Stomach smooth muscle (tissue), 2 donors: ENCODE data around the gene BCAS1.
"Not testable (repeated sequence)": the region's sequence is repeated elsewhere in the genome, so short reads cannot be mapped to it uniquely, and the experiment has no call there.

Experiments
- H3K27ac ChIP-seq: one replicate; pipeline ENCODE4 v1.7.0; 2013; ENCODE audit warnings: mild to moderate bottlenecking, low read length, inconsistent platforms
- H3K27me3 ChIP-seq, 2 donors: one replicate each; pipeline ENCODE4 v1.7.0; 2013; ENCODE audit warnings: low read length in 2 of 2; ENCODE audit not compliant: insufficient read depth in 2 of 2, control insufficient read depth in 1 of 2
- H3K36me3 ChIP-seq, 2 donors: one replicate each; pipeline ENCODE4 v1.7.0; 2013; ENCODE audit warnings: low read length in 2 of 2; ENCODE audit not compliant: control insufficient read depth in 2 of 2, insufficient read depth in 2 of 2
- H3K4me1 ChIP-seq: one replicate; pipeline ENCODE4 v1.7.0; 2013; ENCODE audit warnings: low read length; ENCODE audit not compliant: control insufficient read depth, insufficient read depth
- H3K4me3 ChIP-seq, 2 donors: one replicate each; pipeline ENCODE4 v1.7.0; 2013; ENCODE audit warnings: low read length in 2 of 2
- H3K9ac ChIP-seq, 2 donors: one replicate each; pipeline ENCODE4 v1.7.0; 2013; ENCODE audit warnings: low read length in 2 of 2, mild to moderate bottlenecking in 1 of 2
- H3K9me3 ChIP-seq, 2 donors: one replicate each; pipeline ENCODE4 v1.7.0; 2013; ENCODE audit warnings: low read length in 2 of 2; ENCODE audit not compliant: control insufficient read depth in 2 of 2
- donor health status: healthy.
- donor health status: Pancreatic carcinoma.

BCAS1 gene

DNA sequence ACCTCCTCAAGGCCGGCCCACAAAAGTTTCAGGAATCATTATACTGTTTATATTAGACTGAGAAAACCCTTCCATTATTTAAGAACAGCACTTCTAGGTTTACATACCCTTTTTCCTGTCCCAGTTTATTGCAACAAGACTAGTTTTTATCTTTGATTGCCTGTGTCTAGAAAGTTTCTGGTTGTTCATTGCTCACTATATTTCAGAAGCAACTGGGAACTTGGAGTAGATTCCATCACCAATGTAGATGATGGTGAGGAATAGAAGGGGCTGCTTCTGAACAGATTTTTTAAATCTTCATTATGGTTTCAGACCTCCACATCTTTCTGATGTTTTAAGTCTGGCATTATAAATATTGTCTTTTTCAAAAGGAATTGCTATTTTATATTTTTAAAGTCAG, 93.0 kb downstream of the BCAS1 start:
- H3K4me1 ChIP-seq, result no peaks in the 10 kb centered on the region
- H3K27ac ChIP-seq, result no peak overlapping the region
- no peaks in the 10 kb centered on the region for H3K36me3 ChIP-seq
- no peak overlapping the region for H3K4me3 ChIP-seq
- H3K9ac ChIP-seq, result no peak overlapping the region
- no peaks in the 10 kb centered on the region for H3K9me3 ChIP-seq
- no peaks in the 10 kb centered on the region for H3K27me3 ChIP-seq

DNA sequence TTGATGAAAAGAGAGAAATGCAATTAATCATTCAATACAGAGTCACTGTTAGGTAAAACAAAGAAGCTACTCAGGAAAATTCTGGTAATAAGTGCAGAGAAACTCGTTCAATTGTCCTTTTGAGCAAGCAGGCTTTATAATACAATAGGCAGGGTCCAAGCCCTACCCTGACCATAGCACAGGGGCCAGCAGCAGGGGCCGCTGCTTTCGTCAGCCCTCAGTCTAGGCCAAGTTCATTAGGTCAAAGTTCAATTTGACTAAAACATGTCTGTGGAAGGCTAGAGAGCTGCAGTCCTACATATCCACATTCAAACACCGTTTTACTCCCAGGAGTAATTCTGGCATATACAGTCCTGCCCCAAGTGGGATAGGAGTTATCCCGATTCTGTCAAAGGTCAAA, 94.6 kb downstream of the BCAS1 start:
- H3K4me1 ChIP-seq, result no peaks in the 10 kb centered on the region
- no peak overlapping the region for H3K9ac ChIP-seq
- no peaks in the 10 kb centered on the region for H3K27me3 ChIP-seq
- peaks cover 0 to 7% of the 10 kb centered on the region in 2 donors for H3K9me3 ChIP-seq
- no peaks in the 10 kb centered on the region for H3K36me3 ChIP-seq
- no peak overlapping the region for H3K27ac ChIP-seq
- H3K4me3 ChIP-seq, result no peak overlapping the region

DNA sequence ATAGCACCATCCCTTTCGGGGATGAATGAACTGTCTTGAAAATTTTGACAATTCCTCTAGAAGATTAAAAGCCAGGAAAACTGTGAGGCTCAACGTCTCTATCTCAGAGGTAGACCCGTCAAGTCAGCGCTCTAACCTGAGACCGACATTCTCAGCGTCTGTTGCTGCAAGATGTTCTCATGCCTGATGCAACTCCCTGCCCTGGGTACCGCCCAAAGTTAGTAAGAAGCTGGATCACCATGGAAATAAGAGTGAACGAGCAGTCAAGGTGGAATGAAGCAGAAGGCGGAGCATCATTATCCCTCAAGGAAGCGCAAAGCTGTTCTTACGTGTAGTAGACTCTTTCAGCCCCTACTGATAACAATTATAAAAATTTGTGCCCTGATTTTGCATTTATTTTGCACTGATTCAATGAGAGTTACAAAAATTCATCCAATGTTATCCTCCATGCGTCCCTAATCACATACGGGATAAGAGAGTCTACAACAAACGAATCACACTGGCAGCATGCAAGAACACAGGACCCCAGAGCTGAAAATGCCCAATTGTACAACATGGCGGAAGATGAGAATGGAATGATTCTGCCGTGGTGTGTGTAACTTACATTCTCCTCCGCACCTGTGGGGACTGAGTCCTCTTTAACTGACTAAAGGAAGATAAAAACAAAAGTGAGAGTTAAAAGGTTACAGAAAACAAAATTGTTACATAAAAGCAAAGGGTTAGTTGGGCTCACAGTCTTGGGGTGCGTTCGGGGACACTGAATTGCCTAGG, 95.4 kb downstream of the BCAS1 start:
- no peak overlapping the region for H3K4me3 ChIP-seq

DNA sequence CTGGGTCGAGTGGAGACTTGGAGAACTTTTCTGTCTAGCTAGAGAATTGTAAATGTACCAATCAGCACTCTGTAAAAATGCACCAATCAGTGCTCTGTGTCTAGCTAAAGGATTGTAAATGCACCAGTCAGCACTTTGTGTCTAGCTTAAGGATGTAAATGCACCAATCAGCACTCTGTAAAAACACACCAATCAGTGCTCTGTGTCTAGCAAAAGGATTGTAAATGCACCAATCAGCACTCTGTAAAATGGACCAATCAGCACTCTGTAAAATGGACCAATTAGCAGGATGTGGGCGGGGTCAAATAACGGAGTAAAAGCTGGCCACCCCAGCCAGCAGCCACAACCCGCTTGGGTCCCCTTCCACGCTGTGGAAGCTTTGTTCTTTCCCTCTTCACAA, 96.5 kb downstream of the BCAS1 start:
- H3K4me1 ChIP-seq, H3K4me3 ChIP-seq, H3K36me3 ChIP-seq, H3K27ac ChIP-seq, H3K9me3 ChIP-seq, H3K9ac ChIP-seq, H3K27me3 ChIP-seq: not testable (repeated sequence)

More for the DNA sequence above, 95.4 kb downstream of the BCAS1 start:
- H3K4me1 ChIP-seq, result no peaks in the 10 kb centered on the region
- H3K27ac ChIP-seq, result no peak overlapping the region
- H3K27me3 ChIP-seq, result no peaks in the 10 kb centered on the region
- H3K36me3 ChIP-seq, result no peaks in the 10 kb centered on the region
- H3K9ac ChIP-seq, result no peak overlapping the region
- peaks cover 0 to 7% of the 10 kb centered on the region in 2 donors for H3K9me3 ChIP-seq

DNA sequence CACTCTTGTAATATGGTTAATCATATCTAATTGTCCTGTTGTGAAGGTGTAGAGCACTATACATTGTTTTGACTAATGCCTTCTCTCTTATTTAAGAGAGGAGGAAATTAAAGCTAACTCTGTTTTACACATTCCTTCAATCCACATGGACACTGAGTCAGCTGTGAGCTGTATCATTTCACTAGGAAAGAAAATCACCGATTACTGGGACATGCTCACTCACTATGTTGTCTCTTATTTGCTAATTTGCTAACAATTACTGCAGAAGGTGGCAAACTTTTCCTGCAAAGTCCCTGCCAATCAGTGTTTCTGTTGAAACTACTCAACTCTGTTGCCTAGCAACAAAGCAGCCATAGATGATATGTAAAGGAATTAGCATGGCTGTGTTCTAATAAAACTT, 98.2 kb downstream of the BCAS1 start:
- H3K27ac ChIP-seq, result no peak overlapping the region
- no peak overlapping the region for H3K9ac ChIP-seq
- H3K9me3 ChIP-seq, result peaks cover 0 to 7% of the 10 kb centered on the region in 2 donors
- no peaks in the 10 kb centered on the region for H3K36me3 ChIP-seq
- no peaks in the 10 kb centered on the region for H3K4me1 ChIP-seq
- no peaks in the 10 kb centered on the region for H3K27me3 ChIP-seq
- H3K4me3 ChIP-seq, result no peak overlapping the region

DNA sequence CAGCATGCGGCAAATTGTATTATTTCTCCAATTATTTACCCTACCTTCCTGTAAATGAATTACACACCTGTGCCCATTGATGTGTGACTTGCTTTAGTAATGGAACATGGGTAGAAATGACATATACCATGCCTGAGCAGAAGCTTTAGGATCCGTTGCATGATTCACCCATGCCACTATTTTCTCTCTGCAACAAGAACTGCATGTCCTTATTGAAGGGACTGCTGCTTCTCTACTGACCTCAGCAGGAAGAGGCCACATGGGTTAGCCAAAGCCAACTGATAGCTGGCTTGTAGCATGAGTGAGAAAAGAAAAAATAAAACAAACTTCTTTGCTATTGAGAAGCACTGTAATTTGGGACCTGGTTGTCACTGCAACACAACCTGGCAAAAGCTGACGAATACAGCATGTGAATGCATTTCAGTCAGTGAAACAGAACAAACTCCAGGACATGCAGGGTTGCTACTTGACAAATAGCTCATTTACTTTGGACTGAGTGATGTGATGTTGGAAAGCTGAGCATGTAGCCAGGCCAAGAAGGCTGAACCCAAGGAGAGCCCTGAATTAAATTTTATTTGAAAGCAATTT, 99.2 kb downstream of the BCAS1 start:
- Histone ChIP-seq H3K9me3 (peaks cover 0 to 7% of the 10 kb centered on the region in 2 donors), H3K9ac (no peak overlapping the region), H3K36me3 (no peaks in the 10 kb centered on the region), H3K4me3 (no peak overlapping the region), H3K27ac (no peak overlapping the region), H3K27me3 (no peaks in the 10 kb centered on the region), H3K4me1 (no peaks in the 10 kb centered on the region)

DNA sequence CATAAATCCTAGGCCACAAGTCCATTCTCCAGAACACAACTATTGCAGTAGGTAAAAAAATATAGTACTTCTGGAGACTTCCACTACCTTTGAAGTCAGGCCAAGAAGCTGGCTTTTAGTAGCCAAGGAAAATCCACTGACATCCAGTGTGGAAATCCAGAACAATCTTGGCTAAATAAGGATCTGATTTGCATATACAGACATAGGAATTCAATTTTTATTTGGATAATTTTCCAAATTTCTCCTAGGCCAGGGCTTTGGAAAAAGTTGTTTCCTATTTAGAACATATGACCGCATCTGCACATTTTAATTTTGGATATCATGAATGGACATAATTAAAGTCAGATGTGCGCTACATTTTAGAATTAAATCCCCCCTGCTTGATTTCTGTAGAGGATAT, 100.2 kb downstream of the BCAS1 start:
- no peaks in the 10 kb centered on the region for H3K27me3 ChIP-seq
- H3K27ac ChIP-seq, result no peak overlapping the region
- peaks cover 0 to 7% of the 10 kb centered on the region in 2 donors for H3K9me3 ChIP-seq
- no peak overlapping the region for H3K4me3 ChIP-seq
- H3K36me3 ChIP-seq, result no peaks in the 10 kb centered on the region
- no peak overlapping the region for H3K9ac ChIP-seq
- no peaks in the 10 kb centered on the region for H3K4me1 ChIP-seq

DNA sequence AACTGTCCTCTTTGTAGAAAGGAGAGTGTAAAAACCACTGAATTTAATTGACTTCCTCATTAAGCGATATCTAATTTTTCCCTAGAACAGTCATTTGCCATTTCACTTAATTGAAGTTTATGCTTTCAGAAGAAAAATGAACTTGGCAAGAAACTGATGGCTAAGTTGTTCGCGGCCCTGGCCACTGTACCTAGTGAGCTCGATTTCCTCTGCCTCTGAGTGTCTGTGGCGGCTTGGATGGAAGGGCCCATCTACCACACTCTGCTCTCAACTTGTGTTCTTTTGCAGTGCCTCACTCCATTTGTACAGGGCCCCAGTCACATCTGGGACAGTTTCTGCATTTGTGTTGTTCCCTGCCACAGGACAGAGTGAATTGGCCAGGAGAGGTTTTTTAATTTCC, 102.9 kb downstream of the BCAS1 start:
- no peak overlapping the region for H3K4me3 ChIP-seq
- H3K9ac ChIP-seq, result no peak overlapping the region
- no peaks in the 10 kb centered on the region for H3K27me3 ChIP-seq
- H3K4me1 ChIP-seq, result no peaks in the 10 kb centered on the region
- no peaks in the 10 kb centered on the region for H3K36me3 ChIP-seq
- no peak overlapping the region for H3K27ac ChIP-seq
- peaks cover 0 to 7% of the 10 kb centered on the region in 2 donors for H3K9me3 ChIP-seq

DNA sequence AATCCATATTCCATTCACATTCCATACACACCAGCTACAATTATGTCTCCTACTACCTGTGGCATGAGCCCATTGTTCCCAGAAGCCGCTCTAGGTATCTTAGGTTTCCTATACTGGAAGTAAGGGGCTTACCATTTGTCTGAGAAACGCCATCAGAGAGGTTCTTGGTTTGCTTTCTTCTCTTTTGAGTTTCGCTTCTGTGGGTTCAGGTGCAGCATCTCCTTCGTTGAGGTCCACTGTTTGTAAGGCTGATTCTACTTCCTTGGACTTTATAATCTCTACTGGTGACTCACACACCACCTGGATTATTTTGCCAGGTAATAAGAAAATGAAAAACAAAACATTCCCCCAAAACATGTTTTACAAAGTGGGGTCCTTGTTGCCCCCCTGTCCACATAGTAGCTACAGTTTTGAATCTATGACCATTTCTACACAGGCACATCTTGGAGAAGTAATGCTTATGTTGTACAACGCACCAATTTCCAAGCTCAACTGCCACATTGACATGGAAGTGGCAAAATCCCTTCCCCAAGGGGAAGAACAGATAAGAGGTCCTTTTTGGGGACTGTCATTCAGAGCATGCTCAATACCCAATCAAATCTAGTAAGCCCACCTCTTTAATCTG, 103.5 kb downstream of the BCAS1 start:
- Histone ChIP-seq H3K27me3 (no peaks in the 10 kb centered on the region), H3K4me3 (no peak overlapping the region), H3K36me3 (no peaks in the 10 kb centered on the region), H3K9ac (no peak overlapping the region), H3K27ac (no peak overlapping the region), H3K4me1 (no peaks in the 10 kb centered on the region), H3K9me3 (peaks cover 0 to 7% of the 10 kb centered on the region in 2 donors)

DNA sequence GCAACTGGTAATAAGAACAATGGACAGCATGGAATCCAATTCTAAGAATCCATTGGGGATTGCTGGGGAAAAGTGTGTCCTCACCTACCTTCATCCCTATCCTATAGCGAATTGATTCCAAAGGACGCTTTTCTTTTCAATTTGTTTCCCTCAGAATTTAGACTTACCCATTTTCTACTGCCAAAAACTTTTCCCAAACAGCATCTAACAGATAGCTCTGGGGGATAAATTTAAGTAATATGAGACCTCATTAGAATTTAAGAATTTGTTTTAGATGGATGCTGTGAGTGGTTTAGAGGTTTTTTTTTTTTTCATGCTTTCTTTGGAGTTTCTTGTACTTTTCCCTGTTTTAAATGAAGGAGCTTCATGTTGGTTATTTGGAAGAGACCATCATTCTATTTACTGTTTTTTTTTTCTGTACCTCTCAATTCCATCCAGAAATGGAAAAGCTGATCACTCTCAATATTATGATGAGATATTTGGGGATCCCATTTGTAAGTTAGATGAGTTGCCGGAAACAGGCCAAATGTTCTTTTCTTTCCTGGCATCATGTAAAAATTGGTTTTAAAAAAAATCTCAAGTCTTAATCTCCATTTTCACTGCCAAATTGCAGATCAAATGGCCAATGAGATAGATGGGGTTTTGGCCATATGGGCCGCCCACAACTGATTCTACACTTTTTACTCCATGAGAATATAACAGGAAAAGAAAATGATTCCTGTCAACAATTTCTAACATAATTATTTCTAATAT, 105.7 kb downstream of the BCAS1 start:
- Histone ChIP-seq H3K4me1 (no peaks in the 10 kb centered on the region), H3K27me3 (no peaks in the 10 kb centered on the region), H3K36me3 (no peaks in the 10 kb centered on the region), H3K9ac (no peak overlapping the region), H3K9me3 (no peaks in the 10 kb centered on the region), H3K4me3 (no peak overlapping the region), H3K27ac (no peak overlapping the region)
